Common myeloid progenitor, CD34-positive (primary cell): Measurements from ENCODE around the gene TSPAN7.

ENCODE experiments used
- CTCF ChIA-PET: fragments of 350-600 bp; sonication (Branson Sonifier 250); formaldehyde crosslinking; loops from one replicate; lab custom pipeline; 2021; ENCODE audit warnings: antibody characterized with exemption; lab: Charles Lee
- POLR2A ChIA-PET: fragments of 350-600 bp; sonication (Branson Sonifier 250); formaldehyde crosslinking; loops from one replicate; lab custom pipeline; 2021; ENCODE audit warnings: antibody characterized with exemption; lab: Charles Lee
- DNase-seq, 3 donors: peaks; one replicate each; pipeline versions ENCODE4 v3.0.0 to v3.0.0-alpha.2; 2013
- H3K27ac ChIP-seq, 2 experiments: 1 replicate in 1 of 2; 2 replicates in 1 of 2; pipeline ENCODE4 v1.7.0; 2013; ENCODE audit warnings: inconsistent platforms in 2 of 2, low read length in 2 of 2, mild to moderate bottlenecking in 2 of 2, low read depth in 1 of 2, moderate library complexity in 1 of 2; ENCODE audit not compliant: severe bottlenecking in 2 of 2, insufficient read depth in 1 of 2, poor library complexity in 1 of 2
- H3K27me3 ChIP-seq, 5 experiments: replicated peaks in 2 of 5; 1 replicate in 3 of 5; 2 replicates in 2 of 5; pipeline versions ENCODE4 v1.6.1 to v1.7.0; 2013; ENCODE audit warnings: low read length in 4 of 5, mild to moderate bottlenecking in 2 of 5, moderate library complexity in 2 of 5, inconsistent platforms in 1 of 5; ENCODE audit not compliant: insufficient read depth in 5 of 5, control insufficient read depth in 4 of 5
- H3K36me3 ChIP-seq, 4 experiments: 1 replicate in 2 of 4; 2 replicates in 2 of 4; pipeline versions ENCODE4 v1.6.1 to v1.7.0; 2013; ENCODE audit warnings: low read length in 3 of 4, control low read depth in 1 of 4, mild to moderate bottlenecking in 1 of 4; ENCODE audit not compliant: control insufficient read depth in 4 of 4, insufficient read depth in 4 of 4
- H3K4me1 ChIP-seq, 4 experiments: 1 replicate in 3 of 4; 2 replicates in 1 of 4; pipeline versions ENCODE4 v1.6.1 to v1.7.1; 2013; ENCODE audit warnings: low read length in 3 of 4, mild to moderate bottlenecking in 3 of 4, control low read depth in 1 of 4, inconsistent platforms in 1 of 4, moderate library complexity in 1 of 4; ENCODE audit not compliant: control insufficient read depth in 4 of 4, insufficient read depth in 4 of 4; ENCODE audit errors: control extremely low read depth in 1 of 4
- H3K4me3 ChIP-seq, 7 experiments: 1 replicate in 4 of 7; 2 replicates in 3 of 7; pipeline versions ENCODE4 v1.5.1 to v1.7.0; 2013; ENCODE audit warnings: mild to moderate bottlenecking in 7 of 7, low read length in 6 of 7, moderate library complexity in 6 of 7, inconsistent platforms in 2 of 7, low read depth in 2 of 7, control low read depth in 1 of 7; ENCODE audit not compliant: insufficient read depth in 4 of 7, control insufficient read depth in 1 of 7; ENCODE audit errors: extremely low read depth in 1 of 7
- H3K9me3 ChIP-seq, 5 experiments: 1 replicate in 4 of 5; 2 replicates in 1 of 5; pipeline versions ENCODE4 v1.6.1 to v1.7.1; 2013; ENCODE audit warnings: low read length in 4 of 5, mild to moderate bottlenecking in 2 of 5, inconsistent platforms in 1 of 5, low read depth in 1 of 5, moderate library complexity in 1 of 5; ENCODE audit not compliant: control insufficient read depth in 4 of 5, insufficient read depth in 2 of 5; ENCODE audit errors: control extremely low read depth in 1 of 5
- WGBS: methylation state at CpG from one replicate; pipeline ENCODE4 v1.1.5; 2013; ENCODE audit not compliant: insufficient coverage; 5-methylcytosine and 5-hydroxymethylcytosine counted together

TSPAN7 gene

GRCh38 chrX:38583181-38583580 lies 21.8 kb downstream of the TSPAN7 start:
- POLR2A ChIA-PET, result no interaction called here
- H3K4me1 ChIP-seq, result no peaks in the 10 kb centered on the region

GRCh38 chrX:38594434-38594833 lies 33.1 kb downstream of the TSPAN7 start:
- peaks cover 0 to 4% (median 0%) of the 10 kb centered on the region in 5 experiments for H3K9me3 ChIP-seq
- peaks cover 0 to 4% (median 2%) of the 10 kb centered on the region in 4 experiments for H3K4me1 ChIP-seq
- no peaks in the 10 kb centered on the region for H3K27me3 ChIP-seq
- no peaks in the 10 kb centered on the region for H3K36me3 ChIP-seq
- WGBS, result no CpG with 5 or more reads among the region's 2 CpGs
- CTCF ChIA-PET, result no interaction called here
- no peak for DNase-seq
- H3K27ac ChIP-seq, result no peak overlapping the region
- H3K4me3 ChIP-seq, result no peak overlapping the region
- POLR2A ChIA-PET, result no interaction called here

More at GRCh38 chrX:38583181-38583580, 21.8 kb downstream of the TSPAN7 start:
- no peaks in the 10 kb centered on the region for H3K36me3 ChIP-seq
- CTCF ChIA-PET, result no interaction called here
- WGBS, result 75% methylated on average over 3 of the region's 5 CpGs
- no peak overlapping the region for H3K4me3 ChIP-seq
- H3K27ac ChIP-seq, result no peak overlapping the region
- no peaks in the 10 kb centered on the region for H3K27me3 ChIP-seq
- DNase-seq, result no peak
- no peaks in the 10 kb centered on the region for H3K9me3 ChIP-seq

- Histone ChIP-seq H3K27ac (no peak overlapping the region), H3K4me1 (peaks cover 0 to 4% (median 2%) of the 10 kb centered on the region in 4 experiments), H3K27me3 (no peaks in the 10 kb centered on the region), H3K9me3 (peaks cover 0 to 4% (median 0%) of the 10 kb centered on the region in 5 experiments), H3K4me3 (no peak overlapping the region), H3K36me3 (no peaks in the 10 kb centered on the region)
- ChIA-PET POLR2A (interaction anchor here (0.5 kb wide), 1 partner anchor 10 kb away, joined by 3 read pairs; no protein-coding TSS in a partner anchor), CTCF (no interaction called here)
- WGBS, result no CpG with 5 or more reads among the region's 1 CpG
- DNase-seq, result peak in 2 of 3 donors; percentile 10 to 32
Measured at GRCh38 chrX:38595801-38596200, 34.5 kb downstream of the TSPAN7 start.

GRCh38 chrX:38596939-38597338 lies 35.6 kb downstream of the TSPAN7 start:
- CTCF ChIA-PET, result interaction anchor here (1.1 kb wide), 1 partner anchor 10 kb away, joined by 3 read pairs; no protein-coding TSS in a partner anchor
- DNase-seq, result no peak
- Histone ChIP-seq H3K36me3 (no peaks in the 10 kb centered on the region), H3K9me3 (peaks cover 0 to 4% (median 0%) of the 10 kb centered on the region in 5 experiments), H3K4me1 (peaks cover 0 to 4% (median 2%) of the 10 kb centered on the region in 4 experiments), H3K27ac (no peak overlapping the region), H3K27me3 (no peaks in the 10 kb centered on the region), H3K4me3 (no peak overlapping the region)
- WGBS, result 88% methylated on average over 1 of the region's 2 CpGs
- POLR2A ChIA-PET, result no interaction called here

- Histone ChIP-seq H3K27me3 (no peaks in the 10 kb centered on the region), H3K36me3 (no peaks in the 10 kb centered on the region), H3K9me3 (no peaks in the 10 kb centered on the region), H3K4me3 (no peak overlapping the region), H3K27ac (no peak overlapping the region), H3K4me1 (peaks cover 0 to 4% (median under 1%) of the 10 kb centered on the region in 4 experiments)
- WGBS, result 71% methylated on average over 1 of the region's 3 CpGs
- CTCF ChIA-PET, result no interaction called here
- POLR2A ChIA-PET, result interaction anchor here (0.5 kb wide), 1 partner anchor 100 kb away, joined by 7 read pairs; no protein-coding TSS in a partner anchor
- DNase-seq, result no peak
Measured at GRCh38 chrX:38599796-38600755, 38.7 kb downstream of the TSPAN7 start.

GRCh38 chrX:38601866-38602265 lies 40.5 kb downstream of the TSPAN7 start:
- Histone ChIP-seq H3K27ac (no peak overlapping the region), H3K36me3 (no peaks in the 10 kb centered on the region), H3K4me3 (no peak overlapping the region), H3K9me3 (no peaks in the 10 kb centered on the region), H3K4me1 (peaks cover 0 to 6% (median under 1%) of the 10 kb centered on the region in 4 experiments), H3K27me3 (no peaks in the 10 kb centered on the region)
- POLR2A ChIA-PET, result no interaction called here
- peak in 1 of 3 donors; percentile 10 for DNase-seq
- CTCF ChIA-PET, result no interaction called here

- no peaks in the 10 kb centered on the region for H3K36me3 ChIP-seq
- H3K27me3 ChIP-seq, result no peaks in the 10 kb centered on the region
- peaks cover 8 to 28% (median 16%) of the 10 kb centered on the region in 4 experiments for H3K4me1 ChIP-seq
- H3K9me3 ChIP-seq, result no peaks in the 10 kb centered on the region
- ChIA-PET POLR2A (no interaction called here), CTCF (interaction anchor here (0.8 to 1.7 kb wide), 4 partner anchors 10 to 21 kb away, joined by 3 to 5 read pairs (median 4); no protein-coding TSS in a partner anchor)
- DNase-seq, result peak in 2 of 3 donors; percentile 56 to 74
- peak overlapping the region in 2 of 7 experiments; percentile 30 to 33 for H3K4me3 ChIP-seq
- no peak overlapping the region for H3K27ac ChIP-seq
- 6% methylated on average over 2 of the region's 3 CpGs for WGBS
Measured at GRCh38 chrX:38606821-38607220, 45.5 kb downstream of the TSPAN7 start.
